Measurements from ENCODE around the gene NTN1. TPM values are rescaled to one million over a fixed set of nuclear protein-coding genes. Genes with fewer than 3 reads are reported as not detected.

NTN1 gene
- total RNA-seq, 1 donor from 2014 or later, result 60.3 TPM

GRCh38 chr17:8995711-8996110 is 25.6 kb upstream of the NTN1 start:
- H3K27ac ChIP-seq (replicated peaks), result no peak overlapping the region
- peaks cover 6% of the 10 kb centered on the region for H3K9me3 ChIP-seq (replicated peaks)
- no peaks in the 10 kb centered on the region for H3K4me1 ChIP-seq
- DNase-seq, result no peak
- no peak overlapping the region for H3K4me3 ChIP-seq
- TF ChIP-seq CTCF (IDR thresholded peaks at IDR 0.05; ENCODE audit: borderline replicate concordance), result no peak
- intact Hi-C loops (cut with micrococcal nuclease), result loop anchor here (5.0 to 10.0 kb wide), 2 partner anchors 299 to 532 kb away; no protein-coding TSS in a partner anchor
- H3K36me3 ChIP-seq, result no peaks in the 10 kb centered on the region
- H3K27me3 ChIP-seq (ENCODE audit: low read depth), result peaks cover 38% of the 10 kb centered on the region

GRCh38 chr17:8997994-8998628 is 23.2 kb upstream of the NTN1 start:
- H3K9me3 ChIP-seq (replicated peaks), result peaks cover 6% of the 10 kb centered on the region
- intact Hi-C loops (cut with micrococcal nuclease), result loop anchor here (5.0 to 10.0 kb wide), 2 partner anchors 297 to 529 kb away; no protein-coding TSS in a partner anchor

DNA sequence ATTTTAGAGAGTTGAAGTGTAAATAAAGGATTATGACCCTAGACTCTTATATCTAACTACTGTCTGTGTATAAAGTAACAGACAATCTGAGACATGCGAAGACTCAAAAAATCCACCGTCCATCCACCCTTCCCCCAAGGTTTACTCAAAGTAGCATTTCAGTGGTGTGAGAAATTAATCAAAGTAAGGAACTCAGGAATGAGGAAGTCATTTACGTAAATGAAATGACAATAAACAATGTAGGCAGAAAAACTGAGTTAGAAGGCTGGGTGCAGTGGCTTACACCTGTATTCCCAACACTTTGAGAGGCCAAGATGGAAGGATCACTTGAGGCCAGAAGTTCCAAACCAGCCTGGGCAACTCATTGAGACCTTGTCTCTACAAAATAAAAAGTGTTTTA is 19.8 kb upstream of the NTN1 start:
- no peak overlapping the region for H3K27ac ChIP-seq (replicated peaks)
- H3K4me3 ChIP-seq, result no peak overlapping the region
- peaks cover 22% of the 10 kb centered on the region for H3K4me1 ChIP-seq
- intact Hi-C loops (cut with micrococcal nuclease), result no loop called here
- DNase-seq, result no peak
- peaks cover 6% of the 10 kb centered on the region for H3K9me3 ChIP-seq (replicated peaks)
- no peak for TF ChIP-seq CTCF (IDR thresholded peaks at IDR 0.05; ENCODE audit: borderline replicate concordance)
- H3K36me3 ChIP-seq, result no peaks in the 10 kb centered on the region
- H3K27me3 ChIP-seq (ENCODE audit: low read depth), result peaks cover 72% of the 10 kb centered on the region

More at GRCh38 chr17:8997994-8998628, 23.2 kb upstream of the NTN1 start:
- Histone ChIP-seq H3K4me1 (peaks cover 10% of the 10 kb centered on the region), H3K36me3 (no peaks in the 10 kb centered on the region), H3K27me3 (ENCODE audit: low read depth) (peaks cover 39% of the 10 kb centered on the region), H3K4me3 (no peak overlapping the region), H3K27ac (replicated peaks) (no peak overlapping the region)
- DNase-seq, result peak; percentile 56
- peak; percentile 86 for TF ChIP-seq CTCF (IDR thresholded peaks at IDR 0.05; ENCODE audit: borderline replicate concordance)

- no peaks in the 10 kb centered on the region for H3K36me3 ChIP-seq
- H3K27me3 ChIP-seq (ENCODE audit: low read depth), result peaks cover 79% of the 10 kb centered on the region
- H3K4me3 ChIP-seq, result peak overlapping the region; percentile 68
- TF ChIP-seq CTCF (IDR thresholded peaks at IDR 0.05; ENCODE audit: borderline replicate concordance), result no peak
- intact Hi-C loops (cut with micrococcal nuclease), result no loop called here
- peaks cover 22% of the 10 kb centered on the region for H3K4me1 ChIP-seq
- DNase-seq, result no peak
- no peak overlapping the region for H3K27ac ChIP-seq (replicated peaks)
- peaks cover 6% of the 10 kb centered on the region for H3K9me3 ChIP-seq (replicated peaks)
Measured at GRCh38 chr17:9002227-9002605, 19.1 kb upstream of the NTN1 start.

- Histone ChIP-seq H3K4me1 (peaks cover 22% of the 10 kb centered on the region), H3K36me3 (no peaks in the 10 kb centered on the region), H3K27me3 (ENCODE audit: low read depth) (peaks cover 84% of the 10 kb centered on the region), H3K4me3 (peak overlapping the region; percentile 68), H3K9me3 (replicated peaks) (peaks cover 6% of the 10 kb centered on the region), H3K27ac (replicated peaks) (no peak overlapping the region)
- peak; percentile 45 for TF ChIP-seq CTCF (IDR thresholded peaks at IDR 0.05; ENCODE audit: borderline replicate concordance)
- peak; percentile 24 for DNase-seq
- intact Hi-C loops (cut with micrococcal nuclease), result no loop called here
Measured at GRCh38 chr17:9002606-9003354, 18.5 kb upstream of the NTN1 start.

Data from left ventricle myocardium inferior (tissue), 1 donor.